GM20000 (cell line): ENCODE measurements around the gene FYB1.

Experiments
- DNase-seq: peaks from one replicate; pipeline ENCODE4 v3.0.0; 2012; ENCODE audit warnings: low spot score
- TF ChIP-seq, protein P1 (sequence below): IDR thresholded peaks from 2 replicates; pipeline ENCODE4 v1.5.1; 2012; ENCODE audit warnings: mild to moderate bottlenecking, control low read depth; ENCODE audit errors: extremely low read depth, missing control alignments

Gene FYB1

DNA sequence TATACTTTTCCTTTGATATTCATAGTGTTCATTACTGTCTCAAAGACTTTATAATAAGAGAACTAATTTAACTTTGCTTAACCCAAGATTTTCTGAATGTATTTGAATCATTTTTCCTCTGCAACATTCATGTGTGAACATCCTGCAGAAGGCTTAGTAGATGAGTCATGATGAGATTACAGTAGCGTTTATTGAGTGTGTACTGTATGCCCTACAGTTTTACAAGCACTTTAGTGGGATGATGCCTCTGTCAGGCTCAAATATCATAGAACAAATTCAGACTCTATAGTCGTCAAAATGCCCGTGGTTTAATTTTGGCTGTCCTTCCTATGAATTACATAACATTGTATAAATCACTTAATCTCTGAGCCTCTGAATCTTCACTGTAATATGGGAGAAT, 41.2 kb downstream of the FYB1 start:
- DNase-seq = no peak
- TF ChIP-seq, protein P1, sequence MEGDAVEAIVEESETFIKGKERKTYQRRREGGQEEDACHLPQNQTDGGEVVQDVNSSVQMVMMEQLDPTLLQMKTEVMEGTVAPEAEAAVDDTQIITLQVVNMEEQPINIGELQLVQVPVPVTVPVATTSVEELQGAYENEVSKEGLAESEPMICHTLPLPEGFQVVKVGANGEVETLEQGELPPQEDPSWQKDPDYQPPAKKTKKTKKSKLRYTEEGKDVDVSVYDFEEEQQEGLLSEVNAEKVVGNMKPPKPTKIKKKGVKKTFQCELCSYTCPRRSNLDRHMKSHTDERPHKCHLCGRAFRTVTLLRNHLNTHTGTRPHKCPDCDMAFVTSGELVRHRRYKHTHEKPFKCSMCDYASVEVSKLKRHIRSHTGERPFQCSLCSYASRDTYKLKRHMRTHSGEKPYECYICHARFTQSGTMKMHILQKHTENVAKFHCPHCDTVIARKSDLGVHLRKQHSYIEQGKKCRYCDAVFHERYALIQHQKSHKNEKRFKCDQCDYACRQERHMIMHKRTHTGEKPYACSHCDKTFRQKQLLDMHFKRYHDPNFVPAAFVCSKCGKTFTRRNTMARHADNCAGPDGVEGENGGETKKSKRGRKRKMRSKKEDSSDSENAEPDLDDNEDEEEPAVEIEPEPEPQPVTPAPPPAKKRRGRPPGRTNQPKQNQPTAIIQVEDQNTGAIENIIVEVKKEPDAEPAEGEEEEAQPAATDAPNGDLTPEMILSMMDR = no peak

DNA sequence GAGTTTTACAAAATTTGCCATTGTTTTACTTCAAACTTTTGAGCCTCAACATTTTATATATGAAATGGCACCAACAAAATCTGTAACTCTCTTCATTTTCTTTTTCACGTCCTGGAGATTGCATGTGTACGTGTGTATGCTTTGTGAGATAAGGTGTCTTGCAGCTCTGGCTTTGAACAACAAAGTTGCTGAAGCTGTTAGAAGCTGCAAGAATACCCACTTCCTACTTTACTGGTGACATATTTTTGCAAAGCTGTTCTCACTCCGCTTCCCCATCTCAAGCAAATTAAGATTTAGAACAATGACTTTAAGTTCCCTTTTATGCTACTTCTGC, 41.8 kb downstream of the FYB1 start:
- TF ChIP-seq, protein P1 = no peak
- DNase-seq = peak; percentile 23

DNA sequence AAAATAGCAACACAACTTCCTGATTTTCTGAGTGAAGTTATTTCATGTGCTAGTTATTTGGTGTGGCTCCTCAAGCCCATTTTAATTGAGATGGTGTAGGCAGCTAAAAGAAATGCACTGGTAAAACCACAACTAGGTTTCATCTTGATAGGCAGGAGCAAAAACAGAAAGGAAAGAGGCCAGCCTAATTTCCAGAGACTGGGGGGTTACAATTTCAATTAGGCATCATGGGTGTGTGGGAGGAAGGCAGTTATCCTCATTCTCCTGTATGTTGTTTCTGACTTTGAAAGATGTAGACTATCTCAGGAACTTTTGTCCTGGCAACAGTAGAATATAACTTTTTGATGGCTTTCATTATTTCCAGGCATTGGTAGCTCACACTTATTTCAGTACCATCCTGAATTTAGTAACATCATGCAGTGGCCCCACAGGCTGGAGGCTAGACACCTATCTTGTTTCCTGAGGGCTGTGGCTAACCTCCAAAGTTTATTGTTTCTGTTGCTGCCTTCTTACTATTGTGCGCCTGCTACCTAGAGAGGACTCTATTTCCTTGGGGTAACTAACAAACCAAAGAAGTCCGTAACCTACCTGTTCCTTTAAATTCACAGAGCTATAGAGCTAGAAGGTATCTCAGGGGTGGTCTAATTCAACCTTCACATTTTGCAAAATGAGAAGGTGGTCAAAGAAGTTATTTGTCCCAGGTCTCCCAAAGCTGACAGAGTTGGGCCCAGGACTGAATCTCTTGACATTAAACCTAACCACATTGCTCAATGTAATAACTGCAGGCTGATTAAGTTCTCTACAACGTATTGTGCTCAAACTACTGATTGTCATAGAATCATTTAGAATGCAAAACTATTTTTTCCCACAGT, 42.4 kb downstream of the FYB1 start:
- no peak for DNase-seq

DNA sequence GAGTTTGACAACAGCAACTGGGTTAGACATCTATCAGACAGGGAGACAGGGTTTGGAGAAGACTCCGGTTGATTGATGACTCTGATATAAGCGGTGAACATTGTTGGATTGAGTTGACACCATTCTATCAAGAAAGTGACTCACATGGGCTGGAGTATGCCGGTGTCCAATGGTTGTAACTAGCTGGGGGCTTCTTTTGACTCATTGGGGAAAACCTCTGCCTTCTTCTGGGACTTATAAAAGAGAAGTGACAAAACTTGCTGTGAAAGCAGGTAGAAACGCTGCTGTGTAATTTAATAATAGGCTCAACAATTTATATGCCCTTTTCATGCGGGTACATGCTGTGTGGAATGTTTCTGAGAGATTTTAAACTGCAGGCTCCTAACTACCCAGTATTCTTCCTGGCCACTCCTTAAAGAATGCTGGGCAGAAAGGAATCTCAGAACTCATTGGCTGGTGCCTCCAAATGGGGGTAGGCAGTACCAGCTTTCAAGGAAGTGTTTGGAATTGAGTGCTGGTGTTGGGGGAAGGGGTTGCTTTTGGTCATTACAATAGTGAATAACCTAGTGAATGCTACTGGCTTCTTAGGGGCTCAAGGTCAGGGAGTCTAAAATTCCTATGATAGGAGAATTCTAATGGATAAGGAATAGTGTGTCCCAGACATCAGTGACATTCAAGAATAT, 43.9 kb downstream of the FYB1 start:
- TF ChIP-seq, protein P1 = no peak
- no peak for DNase-seq

More for the DNA sequence above, 42.4 kb downstream of the FYB1 start:
- TF ChIP-seq, protein P1 = no peak

DNA sequence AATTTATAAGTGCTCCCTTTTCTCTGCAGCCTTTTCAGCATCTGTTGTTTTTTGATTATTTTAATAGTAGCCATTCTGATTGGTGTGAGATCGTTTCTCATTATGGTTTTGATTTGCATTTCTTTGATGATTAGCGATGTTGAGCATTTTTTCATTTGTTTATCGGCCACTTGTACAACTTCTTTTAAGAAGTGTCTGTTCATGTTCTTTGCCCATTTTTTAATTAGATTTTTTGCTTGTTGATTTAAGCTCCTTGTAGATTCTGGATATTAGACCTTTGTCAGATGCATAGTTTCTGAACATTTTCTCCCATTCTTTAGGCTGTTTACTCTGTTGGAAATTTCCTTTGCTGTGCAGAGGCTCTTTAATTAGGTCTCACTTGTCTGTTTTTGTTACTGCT, 46.3 kb downstream of the FYB1 start:
- no peak for DNase-seq
- TF ChIP-seq, protein P1 = no peak

DNA sequence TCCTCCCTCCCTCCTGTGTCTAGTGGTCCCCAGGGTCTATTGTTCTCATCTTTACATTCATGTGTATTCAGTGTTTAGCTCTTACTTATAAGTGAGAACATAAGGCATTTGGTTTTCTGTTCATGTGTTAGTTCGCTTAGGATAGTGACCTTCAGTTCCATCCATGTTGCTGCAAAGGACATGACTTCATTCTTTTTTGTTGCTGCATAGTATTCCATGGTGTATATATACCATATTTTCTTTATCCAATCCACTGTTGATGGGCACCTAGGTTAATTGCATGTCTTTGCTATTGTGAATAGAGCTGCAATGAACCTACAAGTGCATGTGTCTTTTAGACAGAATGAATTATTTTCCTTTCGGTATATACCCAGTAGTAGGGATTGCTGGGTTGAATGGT, 46.8 kb downstream of the FYB1 start:
- TF ChIP-seq, protein P1 = no peak
- DNase-seq = no peak

DNA sequence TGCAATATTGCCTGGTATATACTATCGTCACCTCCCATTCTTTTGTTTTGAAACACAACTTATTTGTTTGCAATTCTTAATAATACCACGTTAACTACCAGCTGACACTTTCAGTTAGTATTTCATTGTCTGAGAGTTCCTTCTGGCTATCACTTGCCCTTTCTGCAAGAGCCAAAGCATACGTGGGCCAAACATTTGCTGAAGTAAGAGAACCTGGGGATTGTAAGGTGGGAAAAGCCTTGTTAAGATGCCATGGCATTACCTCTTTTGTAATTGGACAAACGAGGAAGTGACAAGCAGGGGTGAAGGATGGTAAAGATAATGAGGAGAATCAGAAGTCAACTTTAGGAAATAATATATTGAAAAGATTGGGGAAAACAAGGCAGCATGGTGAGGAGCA, 47.7 kb downstream of the FYB1 start:
- DNase-seq = no peak

More for the DNA sequence above, 47.7 kb downstream of the FYB1 start:
- TF ChIP-seq, protein P1 = no peak
